ENCODE data around the gene ATP9A.

DNA sequence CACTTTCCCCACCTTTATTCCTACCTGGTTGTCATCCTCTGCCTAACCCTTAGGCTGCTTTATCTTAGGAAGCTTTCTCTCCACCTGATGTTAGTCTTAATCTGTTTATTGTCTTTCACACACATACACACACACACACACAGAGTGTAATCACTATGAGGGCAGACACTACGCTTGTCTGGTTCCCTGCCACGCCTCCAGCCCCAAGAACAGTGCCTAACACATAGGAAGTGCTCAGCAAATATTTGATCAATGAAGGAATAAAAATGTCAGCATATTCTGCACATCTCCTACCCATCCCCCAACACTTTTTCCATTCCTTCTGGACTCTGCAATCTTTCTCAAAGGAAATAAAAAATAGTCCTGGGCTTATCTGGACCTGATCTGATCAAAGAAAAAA is 174.6 kb downstream of the ATP9A start:
- TF ChIP-seq, protein P1, sequence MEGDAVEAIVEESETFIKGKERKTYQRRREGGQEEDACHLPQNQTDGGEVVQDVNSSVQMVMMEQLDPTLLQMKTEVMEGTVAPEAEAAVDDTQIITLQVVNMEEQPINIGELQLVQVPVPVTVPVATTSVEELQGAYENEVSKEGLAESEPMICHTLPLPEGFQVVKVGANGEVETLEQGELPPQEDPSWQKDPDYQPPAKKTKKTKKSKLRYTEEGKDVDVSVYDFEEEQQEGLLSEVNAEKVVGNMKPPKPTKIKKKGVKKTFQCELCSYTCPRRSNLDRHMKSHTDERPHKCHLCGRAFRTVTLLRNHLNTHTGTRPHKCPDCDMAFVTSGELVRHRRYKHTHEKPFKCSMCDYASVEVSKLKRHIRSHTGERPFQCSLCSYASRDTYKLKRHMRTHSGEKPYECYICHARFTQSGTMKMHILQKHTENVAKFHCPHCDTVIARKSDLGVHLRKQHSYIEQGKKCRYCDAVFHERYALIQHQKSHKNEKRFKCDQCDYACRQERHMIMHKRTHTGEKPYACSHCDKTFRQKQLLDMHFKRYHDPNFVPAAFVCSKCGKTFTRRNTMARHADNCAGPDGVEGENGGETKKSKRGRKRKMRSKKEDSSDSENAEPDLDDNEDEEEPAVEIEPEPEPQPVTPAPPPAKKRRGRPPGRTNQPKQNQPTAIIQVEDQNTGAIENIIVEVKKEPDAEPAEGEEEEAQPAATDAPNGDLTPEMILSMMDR (conservative IDR thresholded peaks at IDR 0.05; ENCODE audit: low read depth, low read length): no peak
- TF ChIP-seq EZH2 (IDR thresholded peaks at IDR 0.05; ENCODE audit: low read length, unreplicated experiment) (no peak), EZH2phosphoT487 (IDR thresholded peaks at IDR 0.05; ENCODE audit: borderline replicate concordance, low read length) (no peak)

Measured in PC-3 (cell line).